Kidney epithelial cell (primary cell): ENCODE measurements around the gene ITGA6. TPM values are rescaled to one million over a fixed set of nuclear protein-coding genes. Genes with fewer than 3 reads are reported as not detected.

Experiments
- DNase-seq: peaks from one replicate; pipeline ENCODE4 v3.0.0-alpha.2; 2010; ENCODE audit warnings: low read depth
- H3K27me3 ChIP-seq: 2 replicates; pipeline ENCODE4 v1.6.0; 2011; ENCODE audit warnings: low read length; ENCODE audit not compliant: control insufficient read depth, insufficient read depth
- H3K36me3 ChIP-seq: 2 replicates; pipeline ENCODE4 v1.5.1; 2011; ENCODE audit warnings: low read length; ENCODE audit not compliant: control insufficient read depth, insufficient read depth
- H3K4me3 ChIP-seq: 2 replicates; pipeline ENCODE4 v1.5.1; 2011; ENCODE audit warnings: low read depth, mild to moderate bottlenecking, control low read depth, low read length
- total RNA-seq: library from RNA; depleted of rRNA; stranded (reverse); fragments of >200 nt; gene quantifications from 2 replicates; pipeline ENCODE4 v1.2.3, GENCODE V29; 2015
- TF ChIP-seq, protein P1 (sequence below): IDR thresholded peaks from 2 replicates; pipeline ENCODE4 v1.5.1; 2011; ENCODE audit warnings: mild to moderate bottlenecking, moderate library complexity, low read length, control low read depth, inconsistent platforms; ENCODE audit not compliant: insufficient read depth, poor library complexity, severe bottlenecking

The ITGA6 gene
- total RNA-seq, 1 donor from 2014 or later = 94.7 TPM

DNA sequence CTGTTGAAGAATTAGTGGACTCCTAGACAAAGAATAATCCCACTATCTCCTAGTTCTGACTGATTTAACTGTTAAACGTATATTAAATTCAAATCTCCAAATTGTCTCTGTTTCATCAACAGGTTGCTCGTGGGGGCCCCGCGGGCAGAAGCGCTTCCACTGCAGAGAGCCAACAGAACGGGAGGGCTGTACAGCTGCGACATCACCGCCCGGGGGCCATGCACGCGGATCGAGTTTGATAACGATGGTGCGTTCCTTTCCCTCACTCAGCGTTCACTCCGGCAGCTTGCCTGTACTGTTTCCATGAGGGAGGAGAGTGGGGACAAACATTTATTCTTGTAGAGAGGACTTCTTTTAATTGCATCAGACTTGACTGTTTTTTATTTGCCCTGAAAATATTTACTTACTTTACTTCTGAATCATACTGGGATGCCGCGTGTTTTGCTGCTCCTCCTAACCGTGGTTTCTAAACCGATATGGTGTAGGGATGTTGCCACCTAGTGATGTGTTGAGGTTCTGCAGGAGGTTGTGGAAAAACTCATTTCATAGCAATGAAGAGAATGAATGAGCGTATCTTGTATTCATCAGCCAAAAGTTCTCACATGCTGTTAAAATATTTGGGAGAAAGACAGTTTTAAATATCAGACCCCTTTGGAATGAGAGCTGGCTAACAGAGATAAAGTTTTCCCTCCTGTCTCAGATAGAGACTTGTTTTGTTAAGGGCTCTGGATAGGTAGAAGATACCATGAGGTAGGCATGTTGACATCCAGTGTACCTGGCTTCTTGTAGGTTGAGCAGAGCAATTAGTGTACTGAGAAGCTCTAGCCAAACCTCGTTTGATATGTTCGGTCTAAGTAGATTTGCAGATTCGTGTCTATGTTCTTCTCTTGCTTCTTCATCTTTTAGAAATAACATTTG is 38.3 kb downstream of the ITGA6 start:
- no peaks in the 10 kb centered on the region for H3K36me3 ChIP-seq
- TF ChIP-seq, protein P1, sequence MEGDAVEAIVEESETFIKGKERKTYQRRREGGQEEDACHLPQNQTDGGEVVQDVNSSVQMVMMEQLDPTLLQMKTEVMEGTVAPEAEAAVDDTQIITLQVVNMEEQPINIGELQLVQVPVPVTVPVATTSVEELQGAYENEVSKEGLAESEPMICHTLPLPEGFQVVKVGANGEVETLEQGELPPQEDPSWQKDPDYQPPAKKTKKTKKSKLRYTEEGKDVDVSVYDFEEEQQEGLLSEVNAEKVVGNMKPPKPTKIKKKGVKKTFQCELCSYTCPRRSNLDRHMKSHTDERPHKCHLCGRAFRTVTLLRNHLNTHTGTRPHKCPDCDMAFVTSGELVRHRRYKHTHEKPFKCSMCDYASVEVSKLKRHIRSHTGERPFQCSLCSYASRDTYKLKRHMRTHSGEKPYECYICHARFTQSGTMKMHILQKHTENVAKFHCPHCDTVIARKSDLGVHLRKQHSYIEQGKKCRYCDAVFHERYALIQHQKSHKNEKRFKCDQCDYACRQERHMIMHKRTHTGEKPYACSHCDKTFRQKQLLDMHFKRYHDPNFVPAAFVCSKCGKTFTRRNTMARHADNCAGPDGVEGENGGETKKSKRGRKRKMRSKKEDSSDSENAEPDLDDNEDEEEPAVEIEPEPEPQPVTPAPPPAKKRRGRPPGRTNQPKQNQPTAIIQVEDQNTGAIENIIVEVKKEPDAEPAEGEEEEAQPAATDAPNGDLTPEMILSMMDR = peak; percentile 79
- no peak for DNase-seq
- H3K4me3 ChIP-seq = no peak overlapping the region
- H3K27me3 ChIP-seq = no peaks in the 10 kb centered on the region

DNA sequence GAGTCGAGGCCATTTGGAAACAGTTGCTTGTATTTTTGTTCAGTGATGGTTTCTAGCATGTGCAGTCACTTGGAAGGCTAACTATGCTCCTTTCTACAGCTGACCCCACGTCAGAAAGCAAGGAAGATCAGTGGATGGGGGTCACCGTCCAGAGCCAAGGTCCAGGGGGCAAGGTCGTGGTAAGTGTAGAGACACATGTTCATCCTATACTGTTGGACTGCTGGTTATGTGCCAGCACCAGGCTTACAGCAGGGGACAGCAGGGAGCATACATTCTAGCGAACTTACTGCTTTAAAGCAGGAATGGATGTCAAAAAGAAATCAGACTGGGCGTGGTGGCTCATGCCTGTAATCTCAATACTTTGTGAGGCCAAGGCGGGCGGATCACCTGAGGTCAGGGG is 40.0 kb downstream of the ITGA6 start:
- TF ChIP-seq, protein P1 = no peak
- no peaks in the 10 kb centered on the region for H3K36me3 ChIP-seq
- H3K27me3 ChIP-seq = no peaks in the 10 kb centered on the region
- H3K4me3 ChIP-seq = no peak overlapping the region
- DNase-seq = no peak

DNA sequence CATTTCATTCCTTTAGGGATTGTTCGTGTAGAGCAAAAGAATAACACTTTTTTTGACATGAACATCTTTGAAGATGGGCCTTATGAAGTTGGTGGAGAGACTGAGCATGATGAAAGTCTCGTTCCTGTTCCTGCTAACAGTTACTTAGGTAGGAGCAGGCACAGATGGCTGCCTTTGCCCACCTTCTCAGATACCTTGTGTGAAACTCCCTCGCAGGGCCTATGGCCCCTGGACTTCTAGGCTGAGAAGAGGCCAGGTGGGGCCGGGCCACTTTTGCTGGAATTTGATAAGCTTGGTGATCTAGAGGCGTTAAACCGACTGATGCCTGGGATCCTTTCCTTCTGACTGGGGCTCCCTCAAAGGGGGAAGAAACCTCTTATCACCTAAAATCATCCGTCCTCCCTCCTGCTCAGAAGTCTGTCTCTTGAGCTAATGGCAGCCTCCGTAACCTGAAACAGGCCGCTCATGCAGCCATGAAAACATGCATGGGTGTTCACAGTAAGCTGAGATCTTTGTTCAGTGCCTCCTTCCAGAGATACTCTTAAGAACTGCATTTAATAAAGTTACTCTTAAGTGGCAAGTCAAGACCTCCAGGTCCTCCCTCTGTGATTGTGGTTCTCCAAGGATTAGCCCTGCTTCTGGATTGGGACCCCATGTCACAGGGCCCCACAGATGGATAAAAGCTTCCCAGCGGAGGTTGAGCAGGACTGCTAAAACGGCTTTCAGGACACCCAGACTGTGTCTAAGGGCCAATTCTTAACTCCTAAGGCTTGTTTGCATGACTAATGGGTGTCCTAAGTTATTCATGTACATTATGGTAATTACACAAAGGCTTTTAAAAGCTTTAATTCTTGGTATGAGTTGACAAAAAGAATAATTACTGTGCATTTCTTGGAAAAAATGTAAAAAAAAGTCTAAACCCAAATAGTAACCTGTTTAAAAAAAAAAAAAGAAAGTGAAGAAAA is 43.9 kb downstream of the ITGA6 start:
- Histone ChIP-seq H3K36me3 (no peaks in the 10 kb centered on the region), H3K27me3 (no peaks in the 10 kb centered on the region), H3K4me3 (no peak overlapping the region)
- DNase-seq = no peak
- TF ChIP-seq, protein P1 = no peak

DNA sequence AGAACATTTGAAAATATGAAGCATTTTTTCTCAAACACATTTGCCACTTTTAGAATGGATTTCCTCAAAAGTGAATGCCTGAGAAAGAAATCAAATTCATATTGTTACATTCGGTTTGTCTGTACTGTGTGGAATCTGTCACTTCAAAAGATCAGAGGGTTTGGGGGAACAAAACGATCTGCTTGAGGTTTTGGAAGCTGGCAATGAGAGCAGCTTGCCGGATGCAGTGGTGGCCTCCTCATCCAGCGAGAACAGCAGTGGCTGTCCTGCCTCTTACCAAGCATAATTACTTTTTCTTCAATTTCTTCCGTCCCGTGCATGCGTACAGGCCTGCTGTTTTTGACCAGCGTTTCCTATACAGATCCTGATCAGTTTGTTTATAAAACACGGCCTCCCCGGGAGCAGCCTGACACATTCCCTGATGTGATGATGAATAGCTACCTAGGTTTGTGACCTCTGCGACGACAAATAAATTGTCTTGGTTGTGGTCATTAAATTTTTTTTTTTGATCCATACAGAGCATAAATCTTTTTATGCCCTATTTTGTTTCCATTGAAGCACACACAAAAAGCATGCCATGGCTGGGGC is 45.2 kb downstream of the ITGA6 start:
- DNase-seq = no peak
- H3K27me3 ChIP-seq = no peaks in the 10 kb centered on the region

DNA sequence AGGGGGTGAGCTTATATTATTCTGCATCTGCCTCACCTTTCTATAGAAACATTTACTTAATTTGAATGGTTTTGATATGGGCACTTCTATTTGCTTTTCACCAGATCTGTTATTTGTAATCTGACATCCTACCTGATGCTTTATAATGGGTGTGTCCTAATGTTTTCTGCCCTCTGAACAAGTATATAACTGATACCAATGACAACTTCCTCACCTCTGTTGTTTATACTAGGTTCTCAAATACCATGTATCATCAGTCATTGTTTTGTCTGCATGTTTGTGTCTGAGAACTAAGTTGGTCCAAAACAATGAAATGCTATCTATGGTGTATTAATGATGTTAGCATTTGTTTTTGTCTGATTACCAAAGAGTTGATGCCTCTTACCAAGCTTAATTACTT is 45.8 kb downstream of the ITGA6 start:
- no peaks in the 10 kb centered on the region for H3K27me3 ChIP-seq
- H3K4me3 ChIP-seq = no peak overlapping the region
- no peaks in the 10 kb centered on the region for H3K36me3 ChIP-seq
- no peak for DNase-seq
- TF ChIP-seq, protein P1 = no peak

More for the DNA sequence above, 45.2 kb downstream of the ITGA6 start:
- Histone ChIP-seq H3K36me3 (no peaks in the 10 kb centered on the region), H3K4me3 (no peak overlapping the region)
- TF ChIP-seq, protein P1 = no peak
